Progenitor cell of endocrine pancreas (in vitro differentiated cells): ENCODE data around the gene APBB2. TPM values are rescaled to one million over a fixed set of nuclear protein-coding genes. Genes with fewer than 3 reads are reported as not detected.
A peak's percentile ranks its signal among the peaks of the same experiment; 100 is the strongest.
"Not testable (repeated sequence)": the region's sequence is repeated elsewhere in the genome, so short reads cannot be mapped to it uniquely, and the experiment has no call there.

ENCODE experiments used
- DNase-seq: peaks from one replicate; pipeline ENCODE4 v3.0.0; 2021; ENCODE audit warnings: low spot score; ENCODE audit not compliant: unreplicated experiment
- H3K27ac Mint-ChIP-seq: 2 replicates; pipeline ENCODE4 v1.8.0; 2021; ENCODE audit warnings: mild to moderate bottlenecking, moderate library complexity, mixed read lengths
- H3K27me3 Mint-ChIP-seq: 2 replicates; pipeline ENCODE4 v1.8.0; 2021; ENCODE audit warnings: mixed read lengths
- H3K36me3 Mint-ChIP-seq: 2 replicates; pipeline ENCODE4 v1.8.0; 2022; ENCODE audit warnings: mixed read lengths; ENCODE audit not compliant: insufficient read depth
- H3K4me1 Mint-ChIP-seq: 2 replicates; pipeline ENCODE4 v1.8.0; 2021; ENCODE audit warnings: low read depth, mixed read lengths
- H3K4me3 Mint-ChIP-seq: 2 replicates; pipeline ENCODE4 v1.8.0; 2021; ENCODE audit warnings: low read depth, mild to moderate bottlenecking, moderate library complexity, mixed read lengths
- H3K9me3 Mint-ChIP-seq: 2 replicates; pipeline ENCODE4 v1.8.0; 2021; ENCODE audit warnings: low read depth, mixed read lengths
- total RNA-seq: library from RNA; stranded (reverse); gene quantifications from 2 replicates; pipeline ENCODE4 v1.2.1, GENCODE V29; 2021
- TF ChIP-seq, protein P1 (sequence below): fragments of 200-600 bp; sonication (generic); IDR thresholded peaks from one replicate; pipeline ENCODE4 v1.5.0; 2021; ENCODE audit warnings: antibody characterized with exemption, mild to moderate bottlenecking; ENCODE audit not compliant: unreplicated experiment

The APBB2 gene
- total RNA-seq, 1 donor from 2014 or later = 61.7 TPM

DNA sequence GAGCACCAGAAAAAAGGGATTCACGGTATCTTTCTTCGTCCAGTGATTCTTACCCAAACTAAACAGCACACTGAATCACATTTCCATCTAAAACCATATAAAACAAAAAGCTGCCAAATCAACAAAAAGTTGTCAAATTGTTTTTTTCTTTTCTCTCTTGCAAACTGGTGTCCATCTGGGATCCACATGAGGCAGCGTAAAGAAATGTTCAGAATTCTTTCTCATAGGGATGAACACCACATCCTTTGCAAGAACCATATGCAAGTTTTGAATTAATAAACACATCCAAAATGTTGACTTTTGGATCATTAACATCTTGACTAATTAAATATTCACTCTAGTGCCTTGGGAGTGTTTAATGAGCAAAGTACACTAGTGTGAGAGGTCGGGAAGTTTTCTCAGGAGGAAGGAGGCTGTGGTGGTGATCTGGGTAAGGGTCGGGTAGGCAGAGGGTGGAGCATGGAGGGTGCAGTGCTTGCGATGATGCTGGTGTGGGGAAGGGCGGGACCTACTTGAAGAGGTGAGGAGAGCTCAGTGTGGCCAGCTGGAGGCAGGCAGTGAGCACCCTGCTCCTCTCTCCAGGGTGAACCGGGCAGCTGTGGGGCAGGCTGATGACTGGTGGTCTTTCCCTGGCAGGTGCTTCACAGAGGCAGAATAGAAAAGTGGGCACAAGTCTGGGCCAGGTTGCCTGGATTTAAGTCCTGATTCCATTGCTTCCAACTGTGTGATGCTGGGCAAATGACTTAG, 391.7 kb downstream of the APBB2 start:
- DNase-seq = no peak
- Mint-ChIP-seq H3K27ac (no peak overlapping the region), H3K27me3 (no peaks in the 10 kb centered on the region), H3K4me3 (no peak overlapping the region), H3K4me1 (no peaks in the 10 kb centered on the region), H3K36me3 (peaks cover 32% of the 10 kb centered on the region), H3K9me3 (no peaks in the 10 kb centered on the region)
- TF ChIP-seq, protein P1, sequence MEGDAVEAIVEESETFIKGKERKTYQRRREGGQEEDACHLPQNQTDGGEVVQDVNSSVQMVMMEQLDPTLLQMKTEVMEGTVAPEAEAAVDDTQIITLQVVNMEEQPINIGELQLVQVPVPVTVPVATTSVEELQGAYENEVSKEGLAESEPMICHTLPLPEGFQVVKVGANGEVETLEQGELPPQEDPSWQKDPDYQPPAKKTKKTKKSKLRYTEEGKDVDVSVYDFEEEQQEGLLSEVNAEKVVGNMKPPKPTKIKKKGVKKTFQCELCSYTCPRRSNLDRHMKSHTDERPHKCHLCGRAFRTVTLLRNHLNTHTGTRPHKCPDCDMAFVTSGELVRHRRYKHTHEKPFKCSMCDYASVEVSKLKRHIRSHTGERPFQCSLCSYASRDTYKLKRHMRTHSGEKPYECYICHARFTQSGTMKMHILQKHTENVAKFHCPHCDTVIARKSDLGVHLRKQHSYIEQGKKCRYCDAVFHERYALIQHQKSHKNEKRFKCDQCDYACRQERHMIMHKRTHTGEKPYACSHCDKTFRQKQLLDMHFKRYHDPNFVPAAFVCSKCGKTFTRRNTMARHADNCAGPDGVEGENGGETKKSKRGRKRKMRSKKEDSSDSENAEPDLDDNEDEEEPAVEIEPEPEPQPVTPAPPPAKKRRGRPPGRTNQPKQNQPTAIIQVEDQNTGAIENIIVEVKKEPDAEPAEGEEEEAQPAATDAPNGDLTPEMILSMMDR = no peak

DNA sequence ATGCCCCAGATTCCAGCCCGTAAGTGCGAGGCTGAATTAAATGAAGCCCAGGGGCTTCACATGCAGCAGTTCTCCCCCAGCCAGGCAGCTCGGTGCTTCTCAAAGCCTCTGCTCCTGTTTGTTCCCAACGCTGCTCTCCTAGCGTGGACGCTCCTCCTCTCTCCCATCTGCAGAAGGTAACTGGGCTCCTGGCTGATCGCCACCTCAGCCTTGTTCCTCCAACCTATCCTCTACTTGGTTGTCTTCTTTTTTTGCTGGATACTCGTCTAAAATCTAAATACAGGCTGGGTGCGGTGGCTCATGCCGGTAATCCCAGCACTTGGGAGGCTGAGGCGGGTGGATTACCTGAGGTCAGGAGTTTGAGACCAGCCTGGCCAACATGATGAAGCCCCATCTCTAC, 394.2 kb downstream of the APBB2 start:
- TF ChIP-seq, protein P1 = no peak
- Mint-ChIP-seq H3K27me3 (no peaks in the 10 kb centered on the region), H3K4me3 (no peak overlapping the region), H3K27ac (no peak overlapping the region), H3K9me3 (no peaks in the 10 kb centered on the region), H3K4me1 (no peaks in the 10 kb centered on the region), H3K36me3 (peaks cover 35% of the 10 kb centered on the region)
- no peak for DNase-seq

DNA sequence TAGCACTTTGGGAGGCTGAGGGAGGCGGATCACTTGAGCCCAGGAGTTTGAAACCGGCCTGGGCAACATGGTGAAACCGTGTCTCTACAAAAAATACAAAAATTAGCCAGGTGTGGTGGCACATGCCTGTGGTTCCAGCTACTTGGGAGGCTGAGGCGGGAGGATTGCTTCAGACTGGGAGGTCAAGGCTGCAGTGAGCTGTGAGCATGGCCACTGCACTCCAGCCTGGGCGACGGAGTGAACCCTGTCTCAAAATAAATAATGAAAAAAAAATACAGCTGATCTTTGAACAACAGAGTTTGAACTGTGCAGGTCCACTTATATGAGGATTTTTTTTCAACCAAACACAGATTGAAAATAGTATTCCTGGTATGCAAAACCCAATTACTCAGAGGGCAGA, 397.2 kb downstream of the APBB2 start:
- DNase-seq, H3K4me1 Mint-ChIP-seq, H3K9me3 Mint-ChIP-seq, H3K4me3 Mint-ChIP-seq, H3K27me3 Mint-ChIP-seq, H3K27ac Mint-ChIP-seq: not testable (repeated sequence)
- H3K36me3 Mint-ChIP-seq = peaks cover 28% of the 10 kb centered on the region

GRCh38 chr4:40812856-40813255, 401.5 kb downstream of the APBB2 start:
- peaks cover 23% of the 10 kb centered on the region for H3K36me3 Mint-ChIP-seq
- no peak overlapping the region for H3K4me3 Mint-ChIP-seq
- TF ChIP-seq, protein P1 = no peak
- H3K9me3 Mint-ChIP-seq = no peaks in the 10 kb centered on the region
- no peak for DNase-seq
- no peaks in the 10 kb centered on the region for H3K27me3 Mint-ChIP-seq
- H3K4me1 Mint-ChIP-seq = no peaks in the 10 kb centered on the region
- H3K27ac Mint-ChIP-seq = no peak overlapping the region

DNA sequence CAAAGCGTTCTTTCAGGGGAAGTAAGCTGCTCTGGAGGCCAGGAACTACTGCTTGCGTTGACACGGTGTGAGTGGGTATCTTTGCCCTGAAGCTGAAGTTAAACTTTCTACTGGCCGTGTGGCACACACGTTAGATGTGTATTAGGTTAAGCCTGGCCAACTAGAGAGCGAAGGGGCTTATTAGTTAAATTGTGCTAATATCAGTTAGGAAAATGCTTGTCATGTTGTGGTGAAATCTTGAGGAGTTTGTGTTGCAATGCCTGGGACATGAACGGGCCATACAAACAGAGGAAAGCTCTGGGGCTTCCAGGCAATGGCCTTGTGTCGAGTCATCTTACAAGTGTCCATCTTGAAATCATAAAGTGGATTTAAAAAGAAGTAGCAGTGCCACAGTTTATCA, 402.0 kb downstream of the APBB2 start:
- Mint-ChIP-seq H3K4me3 (no peak overlapping the region), H3K36me3 (peaks cover 19% of the 10 kb centered on the region), H3K27me3 (no peaks in the 10 kb centered on the region), H3K4me1 (no peaks in the 10 kb centered on the region), H3K9me3 (no peaks in the 10 kb centered on the region), H3K27ac (peak overlapping the region; percentile 38)
- DNase-seq = no peak
- TF ChIP-seq, protein P1 = no peak

GRCh38 chr4:40811956-40812355, 402.4 kb downstream of the APBB2 start:
- TF ChIP-seq, protein P1 = no peak
- DNase-seq = no peak
- no peaks in the 10 kb centered on the region for H3K4me1 Mint-ChIP-seq
- peaks cover 19% of the 10 kb centered on the region for H3K36me3 Mint-ChIP-seq
- H3K27me3 Mint-ChIP-seq = no peaks in the 10 kb centered on the region
- no peaks in the 10 kb centered on the region for H3K9me3 Mint-ChIP-seq
- H3K27ac Mint-ChIP-seq = no peak overlapping the region
- no peak overlapping the region for H3K4me3 Mint-ChIP-seq
